HG02973 (cell line): ENCODE measurements around the gene DHRS12.
A peak's percentile ranks its signal among the peaks of the same experiment; 100 is the strongest.

Source experiments
- ATAC-seq: cut with Tn5 transposase; IDR thresholded peaks from one replicate; pipeline ENCODE4 v1.9.1; 2021; ENCODE audit warnings: moderate library complexity; ENCODE audit not compliant: unreplicated experiment

The DHRS12 gene

GRCh38 chr13:51764184-51765141 lies 39.5 kb downstream of the DHRS12 start:
- ATAC-seq, result peak; percentile 87

- ATAC-seq, result no peak
Observed at GRCh38 chr13:51763486-51763885, 40.5 kb downstream of the DHRS12 start.

- no peak for ATAC-seq
Observed at GRCh38 chr13:51761643-51762350, 42.2 kb downstream of the DHRS12 start.

- no peak for ATAC-seq
Observed at GRCh38 chr13:51760592-51760991, 43.4 kb downstream of the DHRS12 start.

GRCh38 chr13:51759240-51759639 lies 44.7 kb downstream of the DHRS12 start:
- no peak for ATAC-seq

- ATAC-seq, result no peak
Observed at GRCh38 chr13:51758691-51759090, 45.3 kb downstream of the DHRS12 start.

GRCh38 chr13:51756651-51757050 lies 47.3 kb downstream of the DHRS12 start:
- ATAC-seq, result no peak

- no peak for ATAC-seq
Observed at GRCh38 chr13:51747438-51748434, 56.2 kb downstream of the DHRS12 start.

- no peak for ATAC-seq
Observed at GRCh38 chr13:51746802-51747201, 57.2 kb downstream of the DHRS12 start.

- ATAC-seq, result no peak
Observed at GRCh38 chr13:51745243-51745642, 58.7 kb downstream of the DHRS12 start.

GRCh38 chr13:51742611-51743010 lies 61.4 kb downstream of the DHRS12 start:
- ATAC-seq, result no peak

GRCh38 chr13:51742031-51742430 lies 61.9 kb downstream of the DHRS12 start:
- ATAC-seq, result no peak

GRCh38 chr13:51740698-51741097 lies 63.3 kb downstream of the DHRS12 start:
- no peak for ATAC-seq

- no peak for ATAC-seq
Observed at GRCh38 chr13:51739027-51739764, 64.8 kb downstream of the DHRS12 start.

- no peak for ATAC-seq
Observed at GRCh38 chr13:51738226-51738905, 65.6 kb downstream of the DHRS12 start.

- no peak for ATAC-seq
Observed at GRCh38 chr13:51737609-51738008, 66.4 kb downstream of the DHRS12 start.

- no peak for ATAC-seq
Observed at GRCh38 chr13:51734786-51735185, 69.2 kb downstream of the DHRS12 start.

GRCh38 chr13:51733374-51734298 lies 70.3 kb downstream of the DHRS12 start:
- no peak for ATAC-seq
